NCI-H1417 treated with DMSO at 0.1 percent for 48 hours (cell line): Measurements from ENCODE around the gene TNS1.
"Not testable (repeated sequence)": the region's sequence is repeated elsewhere in the genome, so short reads cannot be mapped to it uniquely, and the experiment has no call there.

Experiments used
- DNase-seq: peaks from one replicate; lab custom pipeline; 2025; lab: John Stamatoyannopoulos, UW

The TNS1 gene

DNA sequence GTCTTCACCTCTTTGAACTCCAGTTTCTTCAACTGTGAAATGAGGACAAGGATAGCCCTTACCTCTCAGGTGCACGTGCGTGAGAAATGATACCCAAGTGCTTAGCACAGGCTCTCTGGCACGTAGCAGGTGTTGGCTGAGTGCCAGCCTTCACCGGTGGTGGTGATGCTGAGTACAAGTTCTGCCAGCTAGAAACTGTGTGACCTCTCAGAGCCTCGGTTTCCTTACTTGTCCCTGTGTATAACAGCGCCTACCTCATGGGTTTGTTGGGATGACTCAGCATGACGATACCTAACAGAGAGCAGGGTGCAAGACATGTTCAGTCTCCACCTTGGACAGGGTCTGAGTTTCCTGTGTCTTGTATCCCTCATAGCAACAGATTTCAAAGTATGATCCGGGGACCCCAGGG lies 205.1 kb downstream of the TNS1 start:
- peak; percentile 20 for DNase-seq

- no peak for DNase-seq
Observed at GRCh38 chr2:217797165-217797564, 205.6 kb downstream of the TNS1 start.

DNA sequence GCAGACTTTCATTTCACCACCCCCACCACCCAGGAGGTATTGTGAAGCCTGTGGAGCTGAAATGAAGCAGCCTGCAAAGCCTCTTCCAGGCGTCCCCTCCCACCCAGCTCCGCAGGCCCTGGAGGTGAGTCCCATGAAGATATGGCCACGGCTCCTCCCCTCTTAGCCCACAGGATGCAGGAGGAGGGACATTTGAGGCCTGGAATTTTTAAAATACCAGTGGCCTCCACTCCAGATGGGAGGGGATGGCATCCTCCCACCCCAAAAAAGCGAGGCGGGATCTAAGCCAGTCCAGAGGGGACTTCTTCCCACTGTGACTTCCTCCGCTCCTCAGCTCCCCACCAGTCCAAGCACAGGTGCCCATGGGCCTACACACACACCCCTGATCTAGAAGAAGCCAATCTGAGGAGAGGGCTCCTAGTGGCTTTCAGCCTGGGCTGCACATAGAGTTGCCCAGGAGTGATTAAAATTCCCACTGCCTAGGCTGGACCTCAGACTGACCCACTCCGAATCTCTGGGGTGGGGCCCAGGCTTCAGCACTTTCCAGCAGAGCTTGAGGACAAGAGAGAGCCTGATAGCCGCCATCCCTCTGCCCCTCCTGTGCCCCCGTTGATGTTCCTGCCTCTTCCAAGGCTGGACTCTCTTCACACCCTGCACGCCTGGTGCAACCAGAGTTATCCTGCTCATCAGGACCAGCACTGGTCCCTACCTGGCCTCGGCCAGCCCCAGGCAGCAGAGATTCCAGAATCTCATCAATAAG lies 206.9 kb downstream of the TNS1 start:
- DNase-seq, result no peak

- DNase-seq, result no peak
Observed at GRCh38 chr2:217795067-217795466, 207.7 kb downstream of the TNS1 start.

- DNase-seq, result no peak
Observed at GRCh38 chr2:217794133-217794986, 208.4 kb downstream of the TNS1 start.

DNA sequence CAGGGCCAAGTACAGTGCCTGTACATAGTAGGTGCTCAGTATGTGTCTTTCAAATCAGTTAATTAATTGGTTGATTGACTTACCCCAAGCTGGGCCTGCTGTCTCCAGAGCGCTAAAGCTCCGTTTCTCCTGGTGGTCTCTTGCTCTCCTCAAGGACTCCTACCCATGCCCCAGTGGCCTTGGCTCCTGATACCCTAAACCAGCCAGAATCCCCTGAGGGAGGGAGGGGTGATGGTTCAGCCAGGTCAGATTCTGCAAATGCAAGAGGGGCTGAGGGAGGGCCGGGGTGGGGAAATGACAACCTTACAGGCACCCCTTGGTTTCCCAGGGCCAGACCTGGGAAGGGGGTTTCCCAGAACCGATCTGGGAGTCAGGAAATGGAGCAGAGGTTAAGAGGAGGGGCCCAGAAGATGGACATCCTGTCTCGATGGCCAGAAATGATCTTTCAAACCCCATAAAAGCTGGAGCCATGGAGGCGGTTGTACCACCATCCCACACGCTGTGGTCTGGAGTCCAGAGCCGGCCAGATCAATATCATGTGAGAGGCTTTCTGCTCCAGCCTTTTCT lies 209.1 kb downstream of the TNS1 start:
- no peak for DNase-seq

GRCh38 chr2:217792626-217793527 lies 209.9 kb downstream of the TNS1 start:
- no peak for DNase-seq

- no peak for DNase-seq
Observed at GRCh38 chr2:217791551-217791950, 211.2 kb downstream of the TNS1 start.

DNA sequence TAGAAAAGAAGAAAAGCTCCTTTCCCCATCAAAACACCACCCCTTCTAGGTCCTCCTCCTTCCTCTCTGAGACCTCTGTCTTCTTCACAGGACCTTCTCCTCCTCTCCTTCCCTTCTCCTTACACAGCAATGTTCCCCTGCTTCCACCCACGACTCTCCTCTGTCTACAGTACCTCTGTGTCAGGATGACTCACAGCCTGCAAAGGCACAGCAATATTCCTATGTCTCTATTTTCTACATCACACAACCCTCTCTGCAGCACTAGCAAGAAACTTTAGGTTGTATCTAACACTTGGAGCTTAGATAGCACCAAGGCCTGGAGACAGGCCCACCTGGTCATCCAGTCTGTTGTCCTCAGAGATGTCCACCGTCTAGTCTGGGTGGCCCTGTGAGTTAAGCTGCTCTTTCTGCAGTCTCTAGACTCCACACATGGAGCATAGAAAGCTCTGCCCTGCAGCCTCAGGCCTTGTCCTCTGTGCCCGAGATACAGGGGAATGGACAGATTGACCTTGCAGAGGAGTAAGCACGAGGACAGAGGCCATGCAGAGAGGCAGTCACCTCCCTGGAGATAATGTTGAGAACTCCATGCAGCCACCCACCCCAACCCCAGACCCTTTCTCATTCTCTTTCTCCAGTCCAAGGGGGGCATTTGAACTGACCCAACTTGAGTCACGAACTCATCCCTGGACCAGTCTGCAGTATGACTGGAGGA lies 212.0 kb downstream of the TNS1 start:
- no peak for DNase-seq

DNA sequence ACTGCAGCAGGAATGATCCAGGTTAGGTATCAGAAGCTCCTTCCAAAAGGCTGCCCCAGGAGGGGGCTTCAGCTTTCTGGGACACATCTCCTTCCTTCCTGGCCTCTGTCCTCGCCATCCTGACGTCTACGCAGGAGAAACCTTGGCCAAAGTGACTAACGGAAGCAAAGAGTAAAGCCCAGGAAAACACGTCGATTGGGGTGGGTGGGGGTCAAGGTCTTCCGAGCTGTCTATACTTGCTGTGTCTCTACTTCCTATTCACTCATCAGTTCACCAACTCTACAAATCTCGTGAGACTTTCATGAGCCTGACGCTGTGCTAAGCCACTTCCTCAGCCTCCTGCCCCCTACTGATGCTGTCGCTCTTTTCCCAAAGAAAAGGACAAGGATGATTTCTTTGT lies 212.6 kb downstream of the TNS1 start:
- DNase-seq, result no peak

DNA sequence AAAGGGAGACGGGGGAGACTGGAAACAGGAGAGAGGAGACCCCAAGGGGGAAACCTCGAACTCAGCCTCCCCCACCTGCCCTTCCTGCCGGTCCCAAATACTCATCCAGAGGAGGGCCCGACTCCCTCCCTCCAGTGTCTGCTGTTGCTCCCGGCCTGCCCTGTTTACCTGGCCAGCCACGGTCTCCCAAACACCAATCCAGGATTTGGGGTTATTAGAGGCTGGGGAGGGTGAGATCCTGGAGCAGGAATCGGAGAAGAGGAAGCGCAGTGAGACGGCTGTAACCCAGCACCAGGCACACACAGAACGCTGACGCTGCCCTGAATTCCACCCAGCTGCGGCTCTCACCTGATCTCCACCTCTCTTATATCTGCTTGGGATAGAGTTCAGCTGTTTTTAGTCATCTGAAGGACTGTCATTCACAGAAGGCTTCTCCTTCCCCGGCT lies 213.0 kb downstream of the TNS1 start:
- DNase-seq, result no peak

DNA sequence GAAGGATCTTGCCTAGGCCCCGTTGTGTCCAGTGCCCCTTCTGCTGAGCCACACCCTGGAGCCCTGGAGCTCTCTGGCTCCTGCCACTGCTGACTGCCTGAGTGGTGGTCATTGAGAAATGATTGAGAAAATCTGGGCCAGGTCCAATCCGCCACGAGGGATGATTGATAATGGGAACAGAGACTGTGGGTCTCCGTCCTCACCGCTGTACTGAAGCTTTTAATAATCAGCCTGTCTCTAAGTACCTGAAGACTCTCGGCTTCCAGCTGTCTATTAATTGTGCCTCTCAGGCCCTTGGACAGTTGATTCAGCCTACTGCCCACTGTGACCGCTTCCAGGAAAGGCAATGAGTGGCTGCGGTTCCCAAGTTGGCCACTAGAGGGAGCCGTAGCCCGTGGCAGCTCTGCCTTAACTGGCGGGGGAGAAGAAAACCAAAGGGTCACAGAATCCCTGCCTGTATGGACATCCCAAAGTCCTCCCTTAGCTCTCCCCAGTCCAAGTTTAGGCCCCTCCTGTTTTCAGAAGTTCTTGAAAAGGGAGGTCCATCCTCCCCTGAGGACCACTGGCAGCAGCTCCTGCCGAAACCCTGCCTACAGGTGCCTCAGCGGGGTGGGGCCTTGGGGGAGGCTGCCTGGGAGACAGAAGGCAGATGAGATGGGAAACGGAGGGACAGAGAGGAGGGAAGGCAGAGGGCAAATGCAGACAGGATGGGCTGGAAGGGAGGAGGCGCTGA lies 213.6 kb downstream of the TNS1 start:
- DNase-seq, result no peak

DNA sequence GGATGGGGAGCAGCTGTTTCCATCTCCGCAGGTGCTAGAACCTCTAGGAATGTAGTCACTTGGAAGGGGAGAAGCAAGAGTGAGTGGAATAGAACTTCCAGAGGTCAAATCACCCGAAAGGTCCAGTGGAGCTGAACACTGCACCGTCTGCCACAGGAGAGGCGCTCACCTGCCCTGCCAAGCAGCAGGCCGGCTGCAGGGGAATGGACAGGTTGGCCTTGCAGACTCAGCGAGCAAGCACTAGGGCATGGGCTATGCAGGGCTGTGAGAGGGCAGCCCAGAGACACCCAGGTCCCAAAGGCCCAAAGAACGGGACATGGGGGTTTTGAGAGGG lies 214.2 kb downstream of the TNS1 start:
- DNase-seq, result no peak

- DNase-seq, result no peak
Observed at GRCh38 chr2:217787160-217787877, 215.5 kb downstream of the TNS1 start.

DNA sequence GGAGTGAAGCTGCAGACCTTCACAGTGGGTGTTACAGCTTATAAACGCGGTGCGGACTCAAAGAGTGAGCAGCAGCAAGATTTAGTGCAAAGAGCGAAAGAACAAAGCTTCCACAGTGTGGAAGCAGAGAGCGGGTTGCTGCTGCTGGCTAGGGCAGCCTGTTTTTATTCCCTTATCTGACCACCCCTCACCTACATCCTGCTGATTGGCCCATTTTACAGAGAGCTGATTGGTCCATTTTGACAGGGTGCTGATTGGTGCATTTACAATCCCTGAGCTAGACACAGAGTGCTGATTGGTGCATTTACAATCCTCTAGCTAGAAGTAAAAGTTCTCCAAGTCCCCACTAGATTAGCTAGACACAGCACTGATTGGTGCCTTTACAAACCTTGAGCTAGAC lies 216.2 kb downstream of the TNS1 start:
- not testable (repeated sequence) for DNase-seq

DNA sequence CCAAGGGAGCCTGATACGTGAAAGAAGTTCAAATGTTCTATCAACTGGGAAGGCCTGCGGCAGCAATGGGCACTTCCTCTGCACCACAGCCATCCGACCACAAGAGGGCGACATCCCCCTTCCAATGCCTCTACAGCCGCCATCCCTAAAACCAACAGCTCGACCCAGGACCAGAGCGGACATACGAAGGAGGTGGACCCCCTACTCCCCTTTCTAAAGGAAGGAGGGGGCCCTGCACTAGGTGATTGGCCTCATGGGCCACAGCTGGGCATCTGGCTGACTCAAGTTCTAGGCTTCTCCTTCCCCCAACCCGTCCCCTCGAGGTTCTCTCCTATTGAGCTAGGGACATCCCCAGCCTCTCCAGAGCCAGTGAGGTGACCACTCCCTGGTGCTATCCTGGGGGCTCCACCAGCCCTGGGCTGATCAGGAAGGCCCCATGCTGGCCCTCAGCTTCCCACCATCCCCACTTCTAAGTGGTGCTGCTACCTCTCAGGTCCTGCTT lies 217.2 kb downstream of the TNS1 start:
- DNase-seq, result no peak

DNA sequence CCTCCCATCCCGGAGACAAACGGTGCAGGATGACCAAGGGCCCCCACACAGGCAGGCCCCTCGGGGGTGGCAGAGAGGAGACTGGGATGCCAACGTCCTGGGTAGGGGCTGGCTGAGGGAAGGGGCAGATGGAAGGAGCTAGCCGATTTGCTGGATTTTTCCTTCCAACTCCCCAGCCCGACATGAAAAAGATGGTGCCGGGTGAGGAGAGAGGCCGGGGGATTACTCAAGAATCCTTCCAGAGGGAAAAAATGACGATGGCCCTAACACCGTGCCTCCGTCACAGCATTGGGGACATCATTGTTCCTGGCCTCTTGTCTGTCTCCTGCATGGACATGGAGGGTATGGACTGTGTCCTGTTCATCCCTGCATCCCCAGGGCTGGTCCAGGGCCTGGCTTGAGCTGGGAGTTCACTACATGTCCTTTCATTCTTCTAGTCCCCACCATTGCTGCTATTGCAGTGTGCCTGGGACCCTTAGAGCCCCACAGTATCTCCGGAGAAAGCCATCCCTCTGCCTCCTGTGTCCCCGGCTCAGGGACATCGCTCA lies 217.7 kb downstream of the TNS1 start:
- DNase-seq, result no peak

DNA sequence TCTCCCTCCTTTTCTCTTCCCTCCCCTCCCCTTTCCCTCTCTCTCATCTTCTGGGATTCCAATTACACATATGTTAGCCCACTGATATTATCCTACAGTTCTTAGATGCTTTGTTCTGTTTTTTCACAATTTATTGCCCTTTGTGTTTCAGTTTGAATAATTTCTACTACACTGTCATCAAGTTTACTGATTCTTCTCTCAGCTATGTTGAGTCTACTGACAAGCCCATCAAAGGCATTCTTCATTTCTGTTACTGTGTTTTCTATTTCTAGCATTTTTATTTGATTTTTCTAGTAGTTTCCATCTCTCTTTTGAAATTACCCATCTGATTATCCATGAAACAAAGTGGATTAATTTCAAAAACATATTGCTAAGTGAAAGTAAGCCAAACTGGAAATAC lies 219.6 kb downstream of the TNS1 start:
- DNase-seq, result no peak

DNA sequence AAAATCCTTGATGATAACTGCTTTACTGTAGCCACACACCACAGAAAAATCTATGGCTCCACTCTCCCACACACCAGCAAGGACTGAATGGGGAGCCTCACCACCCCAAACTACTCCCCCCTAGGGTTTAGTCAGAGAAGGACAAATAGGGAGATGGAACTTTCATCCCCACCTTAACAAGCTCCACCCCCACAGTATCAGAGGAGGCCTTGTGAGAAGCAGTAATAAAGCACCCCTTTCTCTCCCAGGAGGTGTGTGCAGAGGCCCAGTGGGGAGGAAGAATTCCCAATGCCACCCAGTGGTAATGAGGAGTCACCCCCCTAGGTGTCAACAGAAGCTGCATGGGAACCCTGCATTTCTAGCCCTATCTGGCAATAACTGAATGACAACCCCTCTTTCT lies 224.9 kb downstream of the TNS1 start:
- no peak for DNase-seq

GRCh38 chr2:217776631-217777030 lies 226.2 kb downstream of the TNS1 start:
- no peak for DNase-seq
